ENCODE results near the gene WIF1. TPM values are rescaled to one million over a fixed set of nuclear protein-coding genes. Genes with fewer than 3 reads are reported as not detected.

Gene WIF1
- total and polyA plus RNA-seq, 2 of the 8 experiments (the other 6 are each of a cell fraction or from before 2014, with no cell fraction given), result 1.8 to 9.1 TPM

DNA sequence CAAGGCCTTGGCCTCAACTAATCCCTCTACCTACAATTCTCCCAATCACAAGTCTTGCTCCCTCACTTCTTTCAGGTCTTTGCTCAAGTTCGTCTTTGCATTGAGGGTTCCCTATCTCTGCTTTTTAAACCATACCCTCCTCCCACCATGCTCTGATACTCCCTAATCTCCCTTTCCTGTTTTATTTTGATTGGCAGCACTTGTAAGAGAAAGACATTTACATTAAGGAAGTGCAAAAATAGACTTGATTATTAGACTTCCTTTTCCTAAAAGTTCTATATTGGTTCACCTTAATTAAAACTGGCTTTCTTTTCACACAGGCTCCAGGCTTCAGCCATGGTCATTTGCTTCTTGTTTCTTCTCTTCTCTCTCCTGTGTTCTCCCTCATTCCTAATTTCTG, 18.3 kb upstream of the WIF1 start:
- Histone ChIP-seq H3K9me3 (ENCODE audit: insufficient read depth in 2 of 2, low read depth in 1 of 2, low read length in 1 of 2) (no peaks in the 10 kb centered on the region), H3K18ac (ENCODE audit: extremely low read depth, low read length) (no peak overlapping the region), H3K4me2 (ENCODE audit: insufficient read depth in 1 of 2, low read depth in 2 of 2, low read length in 2 of 2) (no peak overlapping the region), H3K14ac (ENCODE audit: insufficient read length) (no peak overlapping the region), H4K91ac (replicated peaks; ENCODE audit: insufficient read length, low read length) (no peak overlapping the region), H3K27ac (ENCODE audit: low read depth, low read length) (no peak overlapping the region), H3K4me3 (ENCODE audit: extremely low read depth in 1 of 4, insufficient read depth in 2 of 4, low read depth in 3 of 4, low read length in 4 of 4) (no peak overlapping the region), H2BK20ac (ENCODE audit: low read length) (no peak overlapping the region), H3K79me2 (ENCODE audit: control insufficient read depth in 1 of 2, insufficient read depth in 2 of 2, low read length in 2 of 2) (no peaks in the 10 kb centered on the region), H2BK5ac (ENCODE audit: low read depth, low read length) (no peak overlapping the region), H3K4me1 (replicated peaks in 1 of 4; ENCODE audit: control insufficient read depth in 3 of 4, insufficient read depth in 4 of 4, low read length in 3 of 4) (peaks cover 0 to 5% (median 0%) of the 10 kb centered on the region in 4 experiments; a peak in 1 of 7 replicates), H2BK15ac (ENCODE audit: low read length) (no peak overlapping the region), H3K9ac (replicated peaks in 1 of 4; ENCODE audit: extremely low read depth in 1 of 4, low read depth in 3 of 4, low read length in 3 of 4) (no peak overlapping the region), H3K79me1 (ENCODE audit: low read depth, low read length) (no peaks in the 10 kb centered on the region), H2AFZ (ENCODE audit: low read length) (peak overlapping the region; percentile 69), H3K4ac (replicated peaks; ENCODE audit: insufficient read length, low read depth, low read length) (no peak overlapping the region), H2BK120ac (replicated peaks; ENCODE audit: low read depth, low read length) (no peak overlapping the region), H2AK5ac (ENCODE audit: low read depth, low read length) (no peak overlapping the region), H3K27me3 (replicated peaks in 1 of 4; ENCODE audit: control insufficient read depth in 3 of 4, extremely low read depth in 1 of 4, insufficient read depth in 3 of 4, low read length in 3 of 4) (no peaks in the 10 kb centered on the region), H3K36me3 (ENCODE audit: control insufficient read depth in 2 of 4, insufficient read depth in 4 of 4, low read length in 3 of 4) (no peaks in the 10 kb centered on the region), H3K56ac (replicated peaks; ENCODE audit: insufficient read length, low read depth, low read length) (no peak overlapping the region), H4K8ac (ENCODE audit: extremely low read depth, insufficient read depth, low read length) (no peak overlapping the region), H3K23me2 (ENCODE audit: low read depth, low read length) (no peaks in the 10 kb centered on the region), H3K23ac (ENCODE audit: insufficient read length) (no peak overlapping the region), H4K20me1 (replicated peaks in 1 of 2; ENCODE audit: control insufficient read depth in 1 of 2, insufficient read depth in 2 of 2, low read length in 2 of 2) (no peaks in the 10 kb centered on the region), H4K5ac (ENCODE audit: insufficient read length, low read depth, low read length) (no peak overlapping the region), H2BK12ac (ENCODE audit: low read depth, low read length) (no peak overlapping the region)
- FAIRE-seq (no peak), DNase-seq (ENCODE audit: low read depth in 1 of 2, low spot score in 2 of 2) (no peak)
- ChIA-PET CTCF (ENCODE audit: partially characterized antibody) (no interaction called here), POLR2A (ENCODE audit: partially characterized antibody) (interaction anchor here (0.8 kb wide), 1 partner anchor 40 kb away, joined by 4 read pairs; no protein-coding TSS in a partner anchor)
- 100% methylated on average over 1 of the region's 1 CpG; no CpG with 5 or more reads in 1 of the 2 experiments for WGBS, 2 experiments (ENCODE audit: extremely low coverage in 1 of 2, insufficient coverage in 1 of 2, insufficient read length in 1 of 2, insufficient replicate concordance in 2 of 2, low coverage in 1 of 2, low lambda C conversion rate in 2 of 2, missing lambda C conversion rate in 1 of 2)
- TF ChIP-seq TCF12 (IDR thresholded peaks at IDR 0.05; ENCODE audit: low read depth, low read length), result no peak
- no peak for TF ChIP-seq JUN (IDR thresholded peaks at IDR 0.05; ENCODE audit: low read depth, low read length)
- no peak for TF ChIP-seq BACH1 (IDR thresholded peaks at IDR 0.05; ENCODE audit: low read length)
- TF ChIP-seq YY1 (IDR thresholded peaks at IDR 0.05; ENCODE audit: low read depth, low read length), result no peak
- TF ChIP-seq ATF2 (IDR thresholded peaks at IDR 0.05; ENCODE audit: low read length), result no peak
- TF ChIP-seq BCL11A (IDR thresholded peaks at IDR 0.05; ENCODE audit: low read depth in 2 of 2, low read length in 2 of 2), result no peak
- no peak for TF ChIP-seq TAF7 (optimal IDR thresholded peaks at IDR 0.05; ENCODE audit: borderline replicate concordance, low read depth, low read length)
- TF ChIP-seq, protein P1, sequence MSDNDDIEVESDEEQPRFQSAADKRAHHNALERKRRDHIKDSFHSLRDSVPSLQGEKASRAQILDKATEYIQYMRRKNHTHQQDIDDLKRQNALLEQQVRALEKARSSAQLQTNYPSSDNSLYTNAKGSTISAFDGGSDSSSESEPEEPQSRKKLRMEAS (IDR thresholded peaks at IDR 0.05), result no peak
- no peak for TF ChIP-seq CTBP2 (IDR thresholded peaks at IDR 0.05; ENCODE audit: borderline replicate concordance, insufficient read depth, insufficient read length, low read length)
- no peak for TF ChIP-seq SP1 (IDR thresholded peaks at IDR 0.05; ENCODE audit: low read depth, low read length)
- TF ChIP-seq RNF2 (IDR thresholded peaks at IDR 0.05; ENCODE audit: borderline replicate concordance, low read depth, low read length, missing control alignments, poor library complexity, severe bottlenecking), result no peak
- TF ChIP-seq SIRT6 (IDR thresholded peaks at IDR 0.05; ENCODE audit: low read length), result no peak
- TF ChIP-seq POLR2A (IDR thresholded peaks at IDR 0.05; ENCODE audit: control extremely low read depth in 1 of 2, low read depth in 2 of 2, low read length in 2 of 2), result no peak

Measured in H1 (cell line).